Measurements from ENCODE around the gene BICDL2.
"Not testable (repeated sequence)": the region's sequence is repeated elsewhere in the genome, so short reads cannot be mapped to it uniquely, and the experiment has no call there.

Gene BICDL2, protein sequence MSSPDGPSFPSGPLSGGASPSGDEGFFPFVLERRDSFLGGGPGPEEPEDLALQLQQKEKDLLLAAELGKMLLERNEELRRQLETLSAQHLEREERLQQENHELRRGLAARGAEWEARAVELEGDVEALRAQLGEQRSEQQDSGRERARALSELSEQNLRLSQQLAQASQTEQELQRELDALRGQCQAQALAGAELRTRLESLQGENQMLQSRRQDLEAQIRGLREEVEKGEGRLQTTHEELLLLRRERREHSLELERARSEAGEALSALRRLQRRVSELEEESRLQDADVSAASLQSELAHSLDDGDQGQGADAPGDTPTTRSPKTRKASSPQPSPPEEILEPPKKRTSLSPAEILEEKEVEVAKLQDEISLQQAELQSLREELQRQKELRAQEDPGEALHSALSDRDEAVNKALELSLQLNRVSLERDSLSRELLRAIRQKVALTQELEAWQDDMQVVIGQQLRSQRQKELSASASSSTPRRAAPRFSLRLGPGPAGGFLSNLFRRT
- total RNA-seq = 0 to 0.58 (median 0.09) reads per million in 3 donors

DNA sequence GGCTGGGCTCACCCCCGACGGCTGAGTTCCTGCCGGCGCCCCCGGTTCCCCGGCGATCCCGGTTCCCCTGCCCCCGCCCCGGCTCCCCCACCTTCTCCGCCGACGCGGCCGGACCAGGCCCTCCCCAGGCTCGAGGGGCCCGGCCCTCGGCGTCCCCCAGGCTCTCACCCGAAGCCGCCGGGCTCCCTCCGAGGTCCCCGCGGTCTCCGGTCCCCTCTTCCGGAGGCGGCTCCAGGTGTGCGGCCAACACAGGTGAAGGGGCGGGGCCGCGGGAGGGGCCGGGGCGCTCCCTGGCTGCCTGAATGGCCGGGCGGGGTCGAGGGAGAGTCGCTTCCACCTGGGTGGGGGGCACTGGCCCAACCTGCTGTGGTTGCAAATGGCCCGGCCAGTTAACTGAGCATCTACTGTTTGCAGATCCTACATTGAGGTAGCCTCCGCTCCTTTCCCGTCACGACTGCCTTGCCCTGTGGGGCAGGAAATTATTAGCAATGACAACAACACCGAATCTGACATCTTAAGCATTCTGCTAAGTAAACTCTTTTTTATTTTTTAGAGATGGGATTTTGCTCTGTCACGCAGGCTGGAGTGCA is at the start of gene BICDL2:
TSS of gene BICDL2 (minus strand) at position 219 of the 590 bp plus-strand sequence. CDS start 1,448 bp downstream, outside the sequence.
- peak within 1 kb of the TSS; percentile 12 for H3K4me3 ChIP-seq (ENCODE audit: insufficient read depth, low read depth, low read length, poor library complexity, severe bottlenecking)
- no peak for DNase-seq
- no peaks in the 10 kb centered on the region for H3K9me3 ChIP-seq (ENCODE audit: control insufficient read depth, low read length)
- no peak within 1 kb of the TSS for H3K27ac ChIP-seq (ENCODE audit: insufficient read depth, low read length, poor library complexity, severe bottlenecking)
- peaks cover 14% of the 10 kb centered on the region for H3K4me1 ChIP-seq (ENCODE audit: control insufficient read depth, insufficient read depth, low read length, poor library complexity, severe bottlenecking)
- no peaks in the 10 kb centered on the region for H3K36me3 ChIP-seq (ENCODE audit: control insufficient read depth, insufficient read depth, low read length)
- peaks cover 44% of the 10 kb centered on the region for H3K27me3 ChIP-seq (replicated peaks; ENCODE audit: control insufficient read depth, insufficient read depth, low read length, poor library complexity, severe bottlenecking)

GRCh38 chr16:3085868-3086595 is 49.3 kb upstream of the BICDL2 start:
- Histone ChIP-seq H3K27me3 (replicated peaks; ENCODE audit: control insufficient read depth, insufficient read depth, low read length, poor library complexity, severe bottlenecking) (no peaks in the 10 kb centered on the region), H3K4me3 (ENCODE audit: insufficient read depth, low read depth, low read length, poor library complexity, severe bottlenecking) (peak overlapping the region; percentile 7), H3K36me3 (ENCODE audit: control insufficient read depth, insufficient read depth, low read length) (no peaks in the 10 kb centered on the region), H3K27ac (ENCODE audit: insufficient read depth, low read length, poor library complexity, severe bottlenecking) (peak overlapping the region; percentile 22), H3K4me1 (ENCODE audit: control insufficient read depth, insufficient read depth, low read length, poor library complexity, severe bottlenecking) (peaks cover 26% of the 10 kb centered on the region), H3K9me3 (ENCODE audit: control insufficient read depth, low read length) (no peaks in the 10 kb centered on the region)
- DNase-seq = no peak

DNA sequence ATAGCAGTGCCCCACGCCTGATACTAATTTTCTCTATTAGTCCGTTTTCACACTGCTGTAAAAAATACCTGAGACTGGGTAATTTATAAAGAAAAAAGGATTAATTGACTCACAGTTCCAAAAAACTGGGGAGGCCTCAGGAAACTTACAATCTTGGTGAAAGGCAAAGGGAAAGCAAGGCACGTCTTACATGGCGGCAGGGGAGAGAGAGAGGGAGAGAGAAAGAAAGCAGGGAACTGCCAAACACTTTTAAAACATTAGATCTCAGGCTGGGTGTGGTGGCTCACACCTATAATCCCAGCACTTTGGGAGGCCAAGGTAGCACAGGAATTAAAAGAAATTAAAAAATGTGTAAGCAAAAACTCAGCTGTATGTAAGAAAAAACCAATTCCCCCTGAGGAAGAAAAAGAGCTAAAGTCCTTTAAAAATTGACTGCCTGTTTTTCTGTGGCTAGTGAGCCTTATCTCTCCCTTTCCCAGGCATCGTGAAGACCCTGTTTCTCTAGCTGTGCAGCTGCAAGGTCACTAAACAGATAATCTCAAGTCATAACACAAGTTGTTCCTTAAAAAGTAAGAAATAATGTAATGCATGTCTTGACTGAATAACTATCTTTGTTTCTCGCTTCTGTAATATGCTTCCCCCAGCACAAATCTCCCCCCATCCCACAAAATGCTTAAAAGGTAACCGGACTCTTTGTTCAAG is 48.4 kb upstream of the BICDL2 start:
- Histone ChIP-seq H3K4me1 (ENCODE audit: control insufficient read depth, insufficient read depth, low read length, poor library complexity, severe bottlenecking) (peaks cover 21% of the 10 kb centered on the region), H3K4me3 (ENCODE audit: insufficient read depth, low read depth, low read length, poor library complexity, severe bottlenecking) (no peak overlapping the region), H3K27ac (ENCODE audit: insufficient read depth, low read length, poor library complexity, severe bottlenecking) (no peak overlapping the region), H3K27me3 (replicated peaks; ENCODE audit: control insufficient read depth, insufficient read depth, low read length, poor library complexity, severe bottlenecking) (no peaks in the 10 kb centered on the region), H3K36me3 (ENCODE audit: control insufficient read depth, insufficient read depth, low read length) (no peaks in the 10 kb centered on the region), H3K9me3 (ENCODE audit: control insufficient read depth, low read length) (no peaks in the 10 kb centered on the region)
- DNase-seq = no peak

DNA sequence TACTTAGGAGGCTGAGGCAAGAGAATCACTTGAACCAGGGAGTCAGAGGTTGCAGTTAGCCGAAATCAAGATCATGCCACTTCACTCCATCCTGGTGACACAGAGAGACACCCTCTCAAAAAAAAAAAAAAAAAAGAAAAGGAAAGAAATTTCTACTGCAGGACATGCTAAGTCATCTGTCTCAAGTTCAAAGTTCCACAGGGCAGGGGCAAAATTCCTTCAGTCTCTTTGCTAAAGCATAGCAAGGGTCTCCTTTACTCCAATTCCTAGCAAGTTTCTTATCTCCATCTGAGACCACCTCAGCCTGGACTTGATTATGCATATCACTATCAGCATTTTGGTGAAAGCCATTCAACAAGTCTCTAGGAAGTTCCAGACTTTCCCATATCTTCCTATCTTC is 47.7 kb upstream of the BICDL2 start:
- no peak for DNase-seq
- no peak overlapping the region for H3K27ac ChIP-seq (ENCODE audit: insufficient read depth, low read length, poor library complexity, severe bottlenecking)
- no peak overlapping the region for H3K4me3 ChIP-seq (ENCODE audit: insufficient read depth, low read depth, low read length, poor library complexity, severe bottlenecking)
- peaks cover 24% of the 10 kb centered on the region for H3K4me1 ChIP-seq (ENCODE audit: control insufficient read depth, insufficient read depth, low read length, poor library complexity, severe bottlenecking)
- H3K9me3 ChIP-seq (ENCODE audit: control insufficient read depth, low read length) = no peaks in the 10 kb centered on the region
- no peaks in the 10 kb centered on the region for H3K36me3 ChIP-seq (ENCODE audit: control insufficient read depth, insufficient read depth, low read length)
- no peaks in the 10 kb centered on the region for H3K27me3 ChIP-seq (replicated peaks; ENCODE audit: control insufficient read depth, insufficient read depth, low read length, poor library complexity, severe bottlenecking)

DNA sequence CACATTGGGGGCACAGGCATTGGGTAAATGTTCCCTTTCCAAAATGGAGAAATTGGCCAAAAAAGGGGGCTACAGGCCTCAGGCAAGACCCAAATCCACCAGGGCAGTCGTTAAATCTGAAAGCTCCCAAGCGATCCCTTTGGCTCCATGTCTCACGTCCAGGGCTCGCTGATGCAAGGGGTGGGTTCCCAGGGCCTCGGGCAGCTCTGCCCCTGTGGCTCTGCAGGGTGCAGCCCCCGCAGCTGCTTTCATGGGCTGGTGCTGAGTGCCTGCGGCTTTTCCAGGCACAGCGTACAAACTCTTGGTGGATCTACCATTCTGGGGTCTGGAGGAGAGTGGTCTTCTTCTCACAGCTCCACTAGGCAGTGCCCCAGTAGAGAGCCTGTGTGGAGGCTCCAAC is 46.7 kb upstream of the BICDL2 start:
- not testable (repeated sequence) for H3K4me3 ChIP-seq (ENCODE audit: insufficient read depth, low read depth, low read length, poor library complexity, severe bottlenecking); DNase-seq; H3K27ac ChIP-seq (ENCODE audit: insufficient read depth, low read length, poor library complexity, severe bottlenecking); H3K9me3 ChIP-seq (ENCODE audit: control insufficient read depth, low read length); H3K36me3 ChIP-seq (ENCODE audit: control insufficient read depth, insufficient read depth, low read length); H3K27me3 ChIP-seq (replicated peaks; ENCODE audit: control insufficient read depth, insufficient read depth, low read length, poor library complexity, severe bottlenecking)
- H3K4me1 ChIP-seq (ENCODE audit: control insufficient read depth, insufficient read depth, low read length, poor library complexity, severe bottlenecking) = peaks cover 29% of the 10 kb centered on the region

DNA sequence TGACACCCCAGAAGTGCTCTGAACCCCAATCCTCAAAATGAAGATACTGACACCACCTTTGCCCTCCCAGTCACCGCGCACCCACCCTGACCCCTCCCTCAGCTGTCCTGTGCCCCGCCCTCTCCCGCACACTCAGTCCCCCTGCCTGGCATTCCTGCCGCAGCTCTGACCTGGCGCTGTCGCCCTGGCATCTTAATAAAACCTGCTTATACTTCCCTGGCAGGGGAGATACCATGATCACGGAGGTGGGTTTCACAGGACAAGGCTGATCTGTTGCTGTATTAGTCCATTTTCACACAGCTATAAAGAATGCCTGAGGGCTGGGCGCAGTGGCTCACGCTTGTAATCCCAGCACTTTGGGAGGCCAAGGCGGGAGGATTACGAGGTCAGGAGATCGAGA is 45.2 kb upstream of the BICDL2 start:
- not testable (repeated sequence) for H3K4me3 ChIP-seq (ENCODE audit: insufficient read depth, low read depth, low read length, poor library complexity, severe bottlenecking); H3K27ac ChIP-seq (ENCODE audit: insufficient read depth, low read length, poor library complexity, severe bottlenecking); H3K27me3 ChIP-seq (replicated peaks; ENCODE audit: control insufficient read depth, insufficient read depth, low read length, poor library complexity, severe bottlenecking); DNase-seq; H3K9me3 ChIP-seq (ENCODE audit: control insufficient read depth, low read length); H3K36me3 ChIP-seq (ENCODE audit: control insufficient read depth, insufficient read depth, low read length)
- H3K4me1 ChIP-seq (ENCODE audit: control insufficient read depth, insufficient read depth, low read length, poor library complexity, severe bottlenecking) = peaks cover 32% of the 10 kb centered on the region

DNA sequence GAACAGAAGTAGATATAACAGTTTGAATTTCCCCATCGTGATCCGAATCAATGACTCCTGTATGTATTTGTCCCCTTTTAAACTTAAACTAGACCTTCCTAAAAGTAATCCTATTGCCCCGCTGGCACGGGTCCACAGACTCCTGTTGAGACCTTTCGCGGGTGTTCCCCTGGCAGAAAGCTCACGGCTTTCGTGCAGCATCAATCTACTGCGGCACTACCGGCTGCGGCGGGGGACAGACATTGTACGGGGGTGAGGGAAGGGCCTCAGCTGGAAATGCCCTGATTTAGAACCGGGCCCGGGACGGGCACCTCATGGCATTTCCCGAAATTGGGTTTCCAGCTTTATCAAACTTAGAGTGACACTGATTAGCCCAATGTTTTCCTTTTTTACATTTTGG is 43.3 kb upstream of the BICDL2 start:
- Histone ChIP-seq H3K4me3 (ENCODE audit: insufficient read depth, low read depth, low read length, poor library complexity, severe bottlenecking) (no peak overlapping the region), H3K36me3 (ENCODE audit: control insufficient read depth, insufficient read depth, low read length) (no peaks in the 10 kb centered on the region), H3K9me3 (ENCODE audit: control insufficient read depth, low read length) (no peaks in the 10 kb centered on the region), H3K4me1 (ENCODE audit: control insufficient read depth, insufficient read depth, low read length, poor library complexity, severe bottlenecking) (peaks cover 48% of the 10 kb centered on the region), H3K27ac (ENCODE audit: insufficient read depth, low read length, poor library complexity, severe bottlenecking) (no peak overlapping the region), H3K27me3 (replicated peaks; ENCODE audit: control insufficient read depth, insufficient read depth, low read length, poor library complexity, severe bottlenecking) (no peaks in the 10 kb centered on the region)
- no peak for DNase-seq

GRCh38 chr16:3076577-3076976 is 39.8 kb upstream of the BICDL2 start:
- Histone ChIP-seq H3K4me1 (ENCODE audit: control insufficient read depth, insufficient read depth, low read length, poor library complexity, severe bottlenecking) (peaks cover 69% of the 10 kb centered on the region), H3K27ac (ENCODE audit: insufficient read depth, low read length, poor library complexity, severe bottlenecking) (peak overlapping the region; percentile 77), H3K4me3 (ENCODE audit: insufficient read depth, low read depth, low read length, poor library complexity, severe bottlenecking) (peak overlapping the region; percentile 10)

GRCh38 chr16:3075946-3076345 is 39.2 kb upstream of the BICDL2 start:
- DNase-seq; H3K27me3 ChIP-seq (replicated peaks; ENCODE audit: control insufficient read depth, insufficient read depth, low read length, poor library complexity, severe bottlenecking); H3K36me3 ChIP-seq (ENCODE audit: control insufficient read depth, insufficient read depth, low read length); H3K9me3 ChIP-seq (ENCODE audit: control insufficient read depth, low read length): not testable (repeated sequence)
- H3K4me3 ChIP-seq (ENCODE audit: insufficient read depth, low read depth, low read length, poor library complexity, severe bottlenecking) = peak overlapping the region; percentile 29
- H3K27ac ChIP-seq (ENCODE audit: insufficient read depth, low read length, poor library complexity, severe bottlenecking) = peak overlapping the region; percentile 77
- peaks cover 72% of the 10 kb centered on the region for H3K4me1 ChIP-seq (ENCODE audit: control insufficient read depth, insufficient read depth, low read length, poor library complexity, severe bottlenecking)

More at GRCh38 chr16:3076577-3076976, 39.8 kb upstream of the BICDL2 start:
- H3K27me3 ChIP-seq (replicated peaks; ENCODE audit: control insufficient read depth, insufficient read depth, low read length, poor library complexity, severe bottlenecking) = no peaks in the 10 kb centered on the region
- DNase-seq = no peak
- no peaks in the 10 kb centered on the region for H3K36me3 ChIP-seq (ENCODE audit: control insufficient read depth, insufficient read depth, low read length)
- no peaks in the 10 kb centered on the region for H3K9me3 ChIP-seq (ENCODE audit: control insufficient read depth, low read length)

Measured in effector memory CD4-positive, alpha-beta T cell (primary cell).